ENCODE measurements around the gene HYAL3. TPM values are rescaled to one million over a fixed set of nuclear protein-coding genes. Genes with fewer than 3 reads are reported as not detected.

HYAL3 gene
- total and polyA plus RNA-seq, 10 of the 15 experiments (the other 5 are each of a cell fraction or from before 2014, with no cell fraction given): 0.37 to 4.2 (median 2.8) TPM

DNA sequence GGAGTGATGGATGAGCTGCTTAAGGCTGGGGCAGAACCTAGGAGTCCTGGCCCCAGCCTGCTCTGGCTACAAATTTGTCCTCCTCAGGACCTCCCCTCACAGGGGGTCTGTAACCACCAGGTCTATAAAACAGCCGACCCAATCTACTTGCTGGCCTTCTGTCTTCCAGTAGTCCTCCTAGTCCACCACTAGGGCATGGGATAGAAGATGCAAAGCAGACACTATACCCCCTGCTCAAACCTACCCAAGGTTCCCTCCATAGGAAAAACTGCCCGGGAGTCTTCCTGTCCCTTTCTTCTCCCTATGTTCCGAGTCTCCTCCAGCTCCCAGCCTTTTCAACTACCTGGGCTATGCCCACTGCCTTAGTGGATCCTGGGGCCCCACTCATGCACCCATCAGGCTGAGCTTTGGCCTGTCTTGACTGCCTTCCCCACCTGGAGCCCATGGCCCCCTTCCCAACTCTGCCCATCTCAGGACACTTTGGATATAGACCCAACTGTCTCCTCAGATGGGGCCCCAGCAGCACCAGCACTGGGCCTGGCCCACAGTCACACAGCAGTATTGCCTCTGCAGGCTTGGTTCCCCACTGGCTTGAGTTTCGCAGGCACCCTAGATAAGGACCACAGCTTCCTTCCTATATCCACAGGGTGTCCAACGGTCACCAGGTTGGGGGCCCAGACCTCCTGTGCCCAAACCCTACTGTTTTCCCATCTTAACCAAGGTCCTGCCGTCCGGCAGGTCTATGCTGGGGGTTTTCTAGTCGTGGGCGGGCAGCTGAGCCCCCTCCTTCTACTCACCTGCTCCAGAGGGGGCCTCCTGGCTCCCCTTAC lies 1.1 kb downstream of the HYAL3 start:
- FAIRE-seq: no peak

More for the DNA sequence above, 1.1 kb downstream of the HYAL3 start:
- peaks cover 2% of the 10 kb centered on the region; the same call in 1 of the 2 replicates for H3K79me2 ChIP-seq (ENCODE audit: control insufficient read depth, insufficient read depth, low read length)
- ATAC-seq: no peak
- ChIA-PET RAD21 (ENCODE audit: unreplicated experiment) (interaction anchor here (1.1 to 2.2 kb wide), 5 partner anchors 26 to 52 kb away, joined by 3 to 15 read pairs (median 5); partner anchors contain the start of genes CYB561D2, NPRL2 and TUSC2), POLR2A (interaction anchor here (0.5 to 2.7 kb wide), 12 partner anchors 19 to 1378 kb away, joined by 3 to 30 read pairs (median 6); partner anchors contain the start of genes CYB561D2, NPRL2, RBM5 and TUSC2), SMC1A (ENCODE audit: uncharacterized antibody, unreplicated experiment) (interaction anchor here (0.8 to 2.3 kb wide), 2 partner anchors 39 to 52 kb away, joined by 3 to 9 read pairs; partner anchors contain the start of genes CYB561D2 and NPRL2), CTCF (interaction anchor here (1.1 to 3.5 kb wide), 8 partner anchors 20 to 55 kb away, joined by 3 to 22 read pairs (median 6); partner anchors contain the start of gene TUSC2)
- no peaks in the 10 kb centered on the region for H3K27me3 ChIP-seq (replicated peaks in 1 of 2; ENCODE audit: control insufficient read depth in 2 of 2, insufficient read depth in 2 of 2, low read length in 1 of 2)
- H2AFZ ChIP-seq (ENCODE audit: control insufficient read depth, low read depth, low read length): peak overlapping the region; percentile 100
- intact Hi-C loops (cut with micrococcal nuclease; ENCODE audit: unreplicated experiment) (loop anchor here (5.0 kb wide), 1 partner anchor 39 kb away; no protein-coding TSS in a partner anchor), in situ Hi-C loops (cut with MboI) (no loop called here)
- no peak for DNase-seq (ENCODE audit: low read depth, low spot score)
- H4K20me1 ChIP-seq (ENCODE audit: control insufficient read depth, insufficient read depth): no peaks in the 10 kb centered on the region
- TF ChIP-seq SUZ12 (IDR thresholded peaks at IDR 0.05; ENCODE audit: unreplicated experiment) (no peak), POLR2AphosphoS5 (IDR thresholded peaks at IDR 0.05; ENCODE audit: low read length) (no peak), MXI1 (IDR thresholded peaks at IDR 0.05; ENCODE audit: low read depth, low read length) (no peak)
- TF ChIP-seq, protein P1, sequence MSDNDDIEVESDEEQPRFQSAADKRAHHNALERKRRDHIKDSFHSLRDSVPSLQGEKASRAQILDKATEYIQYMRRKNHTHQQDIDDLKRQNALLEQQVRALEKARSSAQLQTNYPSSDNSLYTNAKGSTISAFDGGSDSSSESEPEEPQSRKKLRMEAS (IDR thresholded peaks at IDR 0.05; ENCODE audit: low read depth, low read length): no peak
- TF ChIP-seq, protein P2, sequence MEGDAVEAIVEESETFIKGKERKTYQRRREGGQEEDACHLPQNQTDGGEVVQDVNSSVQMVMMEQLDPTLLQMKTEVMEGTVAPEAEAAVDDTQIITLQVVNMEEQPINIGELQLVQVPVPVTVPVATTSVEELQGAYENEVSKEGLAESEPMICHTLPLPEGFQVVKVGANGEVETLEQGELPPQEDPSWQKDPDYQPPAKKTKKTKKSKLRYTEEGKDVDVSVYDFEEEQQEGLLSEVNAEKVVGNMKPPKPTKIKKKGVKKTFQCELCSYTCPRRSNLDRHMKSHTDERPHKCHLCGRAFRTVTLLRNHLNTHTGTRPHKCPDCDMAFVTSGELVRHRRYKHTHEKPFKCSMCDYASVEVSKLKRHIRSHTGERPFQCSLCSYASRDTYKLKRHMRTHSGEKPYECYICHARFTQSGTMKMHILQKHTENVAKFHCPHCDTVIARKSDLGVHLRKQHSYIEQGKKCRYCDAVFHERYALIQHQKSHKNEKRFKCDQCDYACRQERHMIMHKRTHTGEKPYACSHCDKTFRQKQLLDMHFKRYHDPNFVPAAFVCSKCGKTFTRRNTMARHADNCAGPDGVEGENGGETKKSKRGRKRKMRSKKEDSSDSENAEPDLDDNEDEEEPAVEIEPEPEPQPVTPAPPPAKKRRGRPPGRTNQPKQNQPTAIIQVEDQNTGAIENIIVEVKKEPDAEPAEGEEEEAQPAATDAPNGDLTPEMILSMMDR (IDR thresholded peaks at IDR 0.05 in 2 of 3, conservative IDR thresholded peaks at IDR 0.05 in 1 of 3; ENCODE audit: control insufficient read depth in 2 of 3, extremely low read depth in 1 of 3, insufficient read depth in 1 of 3, low read depth in 3 of 3, low read length in 3 of 3): peak in 1 of 3 experiments; percentile 17; a peak in 1 of 6 replicates
- TSS peak; percentile 78 for BruUV-seq (replicated peaks)
- H3K4me2 ChIP-seq (ENCODE audit: control insufficient read depth, insufficient read depth): peak overlapping the region; percentile 98
- WGBS (ENCODE audit: insufficient coverage, insufficient replicate concordance, low lambda C conversion rate, missing lambda C conversion rate): 32% methylated on average over 9 of the region's 9 CpGs
- no peaks in the 10 kb centered on the region for H3K36me3 ChIP-seq (ENCODE audit: control insufficient read depth in 2 of 2, insufficient read depth in 2 of 2, low read length in 1 of 2)
- peak overlapping the region; percentile 82 for H3K4me3 ChIP-seq
- no peaks in the 10 kb centered on the region for H3K9me3 ChIP-seq (replicated peaks; ENCODE audit: control insufficient read depth, insufficient read depth, low read length)
- H3K4me1 ChIP-seq (ENCODE audit: control insufficient read depth, insufficient read depth, low read length): peaks cover 4% of the 10 kb centered on the region
- peak overlapping the region; percentile 83 for H3K27ac ChIP-seq (ENCODE audit: control insufficient read depth, insufficient read depth)
- H3K9ac ChIP-seq (ENCODE audit: control insufficient read depth, insufficient read depth, low read length): peak overlapping the region; percentile 89

Measured in GM12878 (cell line).